Loucy (cell line): ENCODE data around the gene ZNF705A.
"Not testable (repeated sequence)": the region's sequence is repeated elsewhere in the genome, so short reads cannot be mapped to it uniquely, and the experiment has no call there.

Experiments used
- EZH2phosphoT487 ChIP-seq: fragments of 200-600 bp; IDR thresholded peaks from 2 replicates; pipeline ENCODE4 v1.6.1; 2018; ENCODE audit warnings: antibody characterized with exemption, mild to moderate bottlenecking, moderate library complexity, borderline replicate concordance
- TF ChIP-seq, protein P1 (sequence below): fragments of 200-600 bp; sonication (generic); conservative IDR thresholded peaks from 2 replicates; pipeline ENCODE4 v1.5.1; 2014; ENCODE audit warnings: mild to moderate bottlenecking, antibody characterized with exemption, low read length

DNA sequence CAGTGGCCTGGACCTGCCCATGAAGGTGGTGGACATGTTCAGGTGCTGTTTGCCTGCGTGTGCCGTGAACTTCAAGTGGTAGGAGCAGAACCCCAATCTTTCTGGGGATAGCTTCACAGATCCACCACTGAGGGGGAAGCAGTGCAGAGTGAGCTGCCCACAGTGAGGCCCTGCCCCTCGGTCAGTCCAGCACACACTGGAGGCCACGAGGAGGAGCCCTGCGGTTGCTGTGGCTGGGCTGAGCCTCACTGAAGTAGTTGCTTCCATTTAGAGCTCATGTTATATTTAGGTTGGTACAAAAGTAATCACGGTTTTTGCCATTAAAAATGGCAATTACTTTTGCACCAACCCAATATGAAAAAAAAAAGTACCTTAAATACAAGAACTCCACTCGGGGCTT is 72.7 kb downstream of the ZNF705A start:
- TF ChIP-seq, protein P1, sequence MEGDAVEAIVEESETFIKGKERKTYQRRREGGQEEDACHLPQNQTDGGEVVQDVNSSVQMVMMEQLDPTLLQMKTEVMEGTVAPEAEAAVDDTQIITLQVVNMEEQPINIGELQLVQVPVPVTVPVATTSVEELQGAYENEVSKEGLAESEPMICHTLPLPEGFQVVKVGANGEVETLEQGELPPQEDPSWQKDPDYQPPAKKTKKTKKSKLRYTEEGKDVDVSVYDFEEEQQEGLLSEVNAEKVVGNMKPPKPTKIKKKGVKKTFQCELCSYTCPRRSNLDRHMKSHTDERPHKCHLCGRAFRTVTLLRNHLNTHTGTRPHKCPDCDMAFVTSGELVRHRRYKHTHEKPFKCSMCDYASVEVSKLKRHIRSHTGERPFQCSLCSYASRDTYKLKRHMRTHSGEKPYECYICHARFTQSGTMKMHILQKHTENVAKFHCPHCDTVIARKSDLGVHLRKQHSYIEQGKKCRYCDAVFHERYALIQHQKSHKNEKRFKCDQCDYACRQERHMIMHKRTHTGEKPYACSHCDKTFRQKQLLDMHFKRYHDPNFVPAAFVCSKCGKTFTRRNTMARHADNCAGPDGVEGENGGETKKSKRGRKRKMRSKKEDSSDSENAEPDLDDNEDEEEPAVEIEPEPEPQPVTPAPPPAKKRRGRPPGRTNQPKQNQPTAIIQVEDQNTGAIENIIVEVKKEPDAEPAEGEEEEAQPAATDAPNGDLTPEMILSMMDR: not testable (repeated sequence)
- not testable (repeated sequence) for TF ChIP-seq EZH2phosphoT487
